ENCODE measurements around the gene NTRK3.

DNA sequence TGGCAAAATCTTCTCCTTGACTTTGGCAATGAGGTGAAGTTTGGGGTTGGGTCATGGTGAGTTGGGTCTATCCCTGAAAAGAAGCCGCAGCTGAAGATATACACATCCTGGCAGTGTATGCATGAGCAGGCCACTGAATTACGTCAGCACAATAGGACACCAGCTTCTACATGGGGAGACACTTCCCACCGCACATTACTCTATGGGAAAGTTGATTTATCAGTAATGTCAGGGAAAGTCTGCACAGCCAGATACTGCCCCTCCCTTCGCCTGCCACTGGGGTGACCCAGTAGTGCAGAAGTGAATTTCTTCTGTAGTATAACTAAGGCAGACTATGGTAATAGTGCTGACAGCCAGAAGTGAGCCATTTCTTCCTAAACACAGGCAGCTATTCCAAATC, 245.0 kb downstream of the NTRK3 start:
- TF ChIP-seq CTCF (IDR thresholded peaks at IDR 0.05) (no peak), POLR2AphosphoS5 (IDR thresholded peaks at IDR 0.05) (no peak), EP300 (IDR thresholded peaks at IDR 0.05) (no peak), POLR2A (IDR thresholded peaks at IDR 0.05) (no peak)

Data from upper lobe of left lung (tissue), 4 donors.